NCI-H446 treated with DMSO at 0.1 percent for 48 hours (cell line): ENCODE results near the gene ZRANB2.

Experiments used
- DNase-seq: peaks from one replicate; lab custom pipeline; 2025; lab: John Stamatoyannopoulos, UW

ZRANB2 gene

DNA sequence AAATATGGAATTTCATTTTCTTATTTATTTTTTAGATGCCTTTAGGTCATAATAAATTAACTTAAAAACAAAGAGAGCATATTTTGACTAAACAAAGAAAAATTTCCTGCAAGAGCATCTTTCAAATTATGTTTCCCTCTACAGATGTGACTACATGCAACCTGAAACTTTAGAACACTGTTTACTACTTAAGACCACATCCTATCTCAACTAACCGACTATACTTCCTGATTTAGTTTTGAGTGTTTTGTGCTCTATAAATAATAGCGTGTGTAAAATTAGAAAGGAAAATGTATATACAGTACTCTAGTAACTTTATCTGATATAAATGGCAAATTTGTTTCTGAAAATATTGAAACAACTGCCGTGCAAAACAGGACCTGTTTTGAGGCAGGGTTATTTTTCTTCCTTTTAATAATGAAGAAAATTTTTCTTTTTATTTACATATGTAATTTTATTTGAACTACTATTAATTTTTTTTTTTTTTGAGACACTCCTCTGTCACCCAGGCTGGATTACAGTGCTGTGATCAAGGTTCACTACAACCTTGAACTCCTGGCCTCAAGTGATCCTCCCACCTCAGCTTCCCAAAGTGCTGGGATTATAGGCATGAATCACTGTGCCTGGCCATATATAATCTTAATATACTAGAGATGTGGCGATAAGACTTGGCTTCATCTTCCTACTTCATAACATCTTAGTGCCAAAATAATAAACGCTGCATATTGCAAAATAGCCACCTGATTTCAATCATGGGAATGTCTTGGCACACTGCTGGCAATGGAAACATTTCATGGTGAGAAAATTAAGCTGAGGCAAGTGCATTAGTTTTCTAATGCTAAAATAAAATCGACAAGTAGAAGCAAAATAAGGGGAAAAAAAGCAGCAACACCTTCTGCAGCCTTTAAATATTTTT is 12.3 kb downstream of the ZRANB2 start:
- DNase-seq, result no peak

DNA sequence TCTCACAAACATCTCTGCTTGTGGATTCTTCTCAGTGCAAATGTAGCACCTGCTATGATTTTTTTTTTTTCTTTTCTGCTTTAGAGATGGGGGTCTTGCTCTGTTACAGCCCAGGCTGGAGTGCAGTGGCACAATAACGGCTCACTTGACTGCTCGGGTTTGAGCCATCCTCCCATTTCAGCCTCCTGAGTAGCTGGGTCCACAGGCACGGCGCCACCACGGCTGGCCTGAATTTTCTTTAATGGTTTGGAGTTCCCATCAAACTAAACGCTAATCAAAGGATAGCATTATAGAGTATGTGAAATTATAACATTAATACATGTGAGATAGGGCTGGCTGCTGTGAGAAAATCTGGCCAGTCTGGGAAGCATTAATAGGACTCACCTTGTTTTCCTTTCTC is 26.0 kb downstream of the ZRANB2 start:
- no peak for DNase-seq

DNA sequence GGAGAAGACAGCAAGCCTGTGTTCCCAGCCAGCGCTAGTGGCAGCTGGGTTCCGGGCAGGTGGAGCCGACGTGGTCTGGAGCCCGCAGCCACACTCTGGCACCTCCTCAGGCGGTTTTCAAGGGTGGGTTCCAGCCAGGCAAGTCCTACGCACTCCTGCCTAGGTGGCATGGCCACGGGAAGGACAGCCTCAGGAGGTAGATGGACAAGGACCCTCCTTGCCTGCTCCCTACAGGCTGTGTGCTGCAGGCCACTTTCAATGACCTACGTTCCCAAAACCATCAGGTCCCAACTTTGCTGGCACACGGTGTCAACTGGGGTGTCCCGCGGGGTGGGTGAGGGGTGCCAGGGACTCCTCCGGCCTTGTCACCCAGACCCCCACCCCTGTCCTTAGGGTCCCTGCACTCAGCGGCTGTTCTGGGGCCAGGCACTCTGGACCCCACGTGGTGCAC is 26.5 kb downstream of the ZRANB2 start:
- DNase-seq, result no peak

DNA sequence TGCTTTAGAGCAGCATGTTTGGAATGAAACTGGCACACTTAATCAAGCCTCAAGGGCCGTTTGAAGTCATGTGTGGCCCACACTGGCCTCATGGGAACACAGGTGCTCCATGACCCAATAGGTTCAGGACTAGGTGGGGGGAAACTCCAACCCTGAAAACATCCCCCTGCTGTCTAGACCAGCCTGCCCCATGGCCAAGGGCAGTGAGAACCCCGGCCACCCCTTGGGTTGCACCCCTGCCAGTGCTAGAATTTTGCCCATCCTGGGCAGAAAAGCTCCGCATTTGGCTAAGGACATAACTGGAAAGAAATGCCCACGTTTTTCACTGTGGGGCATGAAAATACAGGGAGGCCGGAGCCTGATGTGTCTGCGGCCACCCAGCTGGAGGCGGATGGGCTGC is 27.1 kb downstream of the ZRANB2 start:
- DNase-seq, result no peak

DNA sequence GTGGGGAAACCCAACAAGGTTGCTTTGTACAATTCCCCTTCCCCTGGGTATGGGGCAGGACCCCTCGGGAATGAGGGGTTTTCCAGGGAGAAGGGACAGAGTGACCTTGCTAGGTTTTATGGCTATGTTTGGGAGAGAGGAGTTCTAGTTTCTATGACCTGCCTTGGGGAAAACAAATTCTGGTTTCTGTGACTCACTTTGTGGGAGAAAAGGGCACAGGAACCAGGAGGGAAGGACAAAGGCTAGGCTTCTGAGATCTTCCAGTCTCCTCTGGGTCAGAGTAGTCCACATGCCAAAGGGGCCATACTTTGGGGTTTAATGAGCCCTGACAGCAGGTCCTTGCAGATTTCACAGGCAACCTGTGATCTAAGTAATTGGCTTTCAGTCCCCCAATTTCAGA is 27.7 kb downstream of the ZRANB2 start:
- no peak for DNase-seq

DNA sequence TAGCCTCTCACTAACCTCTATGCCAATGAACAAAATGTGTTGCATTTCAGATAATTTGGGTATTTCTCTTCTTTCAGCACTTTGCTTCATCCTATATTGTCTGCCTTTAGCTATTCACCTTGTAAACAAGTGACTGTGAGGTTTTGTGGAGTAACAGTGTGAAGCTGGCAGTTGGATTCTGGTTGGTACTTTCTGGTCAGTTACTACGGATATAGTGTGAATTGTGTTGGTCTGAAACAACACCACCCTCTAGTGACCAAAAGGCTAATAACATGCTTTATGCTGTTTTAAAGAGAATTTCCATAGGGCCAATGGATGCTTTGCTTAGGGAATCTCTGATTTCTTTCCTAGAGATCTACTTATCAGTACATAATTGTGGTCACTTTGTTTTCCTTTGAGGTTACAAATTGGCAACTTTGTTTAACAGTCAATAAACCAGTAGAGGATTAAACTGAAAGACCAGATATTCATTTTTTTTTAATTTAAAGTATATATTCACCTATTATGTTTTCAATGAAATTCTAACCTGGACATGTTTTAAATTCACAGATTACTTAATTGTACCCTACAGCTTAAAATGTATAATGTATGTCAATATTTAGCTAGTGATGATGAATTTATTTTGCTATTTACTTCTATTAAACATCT is 30.8 kb downstream of the ZRANB2 start:
- DNase-seq, result peak; percentile 36

DNA sequence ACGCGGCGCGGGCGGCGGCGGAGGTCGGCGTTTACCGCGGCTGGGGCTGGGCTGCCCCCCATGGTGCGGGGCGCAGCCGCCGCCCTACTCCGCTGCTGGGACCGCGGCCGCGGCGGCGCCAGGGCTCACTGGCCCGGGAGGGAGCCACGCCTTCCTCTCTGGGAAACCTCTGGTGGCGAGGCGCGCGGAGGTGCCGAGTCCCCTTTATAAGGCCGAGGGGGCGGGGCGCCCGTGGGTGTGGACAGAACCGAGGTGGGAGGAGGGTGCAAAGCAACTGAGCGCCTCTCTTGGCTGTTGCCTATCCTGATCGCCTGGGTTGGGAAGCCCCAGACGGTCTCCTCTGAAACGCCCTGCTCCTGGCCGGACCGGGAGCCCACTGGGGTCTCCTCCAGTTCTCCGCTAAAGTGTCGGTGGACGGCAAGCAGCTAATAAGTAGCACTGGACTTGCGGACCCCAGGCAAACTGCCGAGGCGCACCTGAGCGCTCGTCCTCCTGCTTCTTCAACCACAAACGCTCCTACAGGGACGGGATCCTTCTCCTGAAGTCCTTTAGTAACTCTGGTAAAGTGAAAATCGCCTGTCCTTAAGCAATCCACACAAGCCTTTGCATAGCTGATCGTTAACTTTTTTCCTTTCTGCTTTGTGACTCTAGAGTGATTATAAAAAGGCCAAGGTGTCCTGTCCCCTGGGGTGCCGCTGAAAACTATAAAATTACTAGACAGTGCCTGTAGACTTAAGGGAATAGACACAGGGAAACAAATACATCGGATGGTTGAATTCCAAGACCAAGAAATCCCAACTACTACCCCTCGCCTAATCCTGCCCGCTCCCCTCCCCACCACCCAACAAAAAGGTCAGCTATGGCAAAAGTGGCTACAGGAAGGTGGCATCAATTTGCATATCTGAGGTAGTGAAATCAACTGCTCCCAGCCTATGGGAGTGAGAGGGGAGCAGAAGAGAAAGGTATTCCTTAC is 32.9 kb downstream of the ZRANB2 start, which contains the start of gene PTGER3:
Gene PTGER3 (minus strand): TSS at position 182 of the 973 bp plus-strand sequence. CDS start 239 bp downstream, outside the sequence.
- no peak for DNase-seq

DNA sequence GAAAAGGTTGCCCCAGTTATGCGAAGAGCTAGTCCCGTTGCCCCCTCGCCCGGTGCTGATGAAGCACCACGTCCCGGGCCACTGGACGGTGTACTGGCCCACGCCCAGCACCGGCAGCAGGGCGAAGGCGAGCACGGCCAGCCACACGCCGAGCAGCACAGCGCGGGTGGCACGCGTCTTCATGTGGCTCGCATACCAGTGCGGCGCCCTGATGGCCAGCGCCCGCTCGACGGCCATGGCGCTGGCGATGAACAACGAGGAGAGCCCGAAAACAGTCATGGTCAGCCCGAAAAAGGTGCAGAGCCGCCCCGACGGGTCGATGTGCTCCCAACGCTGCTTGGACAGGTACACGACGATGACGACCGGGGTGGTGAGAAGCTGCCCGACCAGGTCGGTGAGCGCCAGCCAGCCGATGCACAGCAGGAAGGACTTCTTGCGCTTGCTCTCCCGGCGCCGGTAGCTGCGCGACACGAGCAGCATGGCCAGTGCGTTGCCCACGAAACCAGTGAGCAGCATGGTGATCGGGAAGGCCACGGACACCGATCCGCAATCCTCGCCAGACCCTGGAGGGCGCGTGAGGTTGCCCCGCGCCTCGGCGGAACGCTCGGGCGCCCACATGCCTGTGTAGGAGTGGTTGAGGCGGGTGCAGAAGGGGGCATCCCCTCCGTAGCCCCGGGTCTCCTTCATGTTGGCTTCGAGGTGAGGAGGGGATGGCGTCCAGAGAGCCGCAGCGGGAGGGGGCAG is 33.8 kb downstream of the ZRANB2 start:
- no peak for DNase-seq

DNA sequence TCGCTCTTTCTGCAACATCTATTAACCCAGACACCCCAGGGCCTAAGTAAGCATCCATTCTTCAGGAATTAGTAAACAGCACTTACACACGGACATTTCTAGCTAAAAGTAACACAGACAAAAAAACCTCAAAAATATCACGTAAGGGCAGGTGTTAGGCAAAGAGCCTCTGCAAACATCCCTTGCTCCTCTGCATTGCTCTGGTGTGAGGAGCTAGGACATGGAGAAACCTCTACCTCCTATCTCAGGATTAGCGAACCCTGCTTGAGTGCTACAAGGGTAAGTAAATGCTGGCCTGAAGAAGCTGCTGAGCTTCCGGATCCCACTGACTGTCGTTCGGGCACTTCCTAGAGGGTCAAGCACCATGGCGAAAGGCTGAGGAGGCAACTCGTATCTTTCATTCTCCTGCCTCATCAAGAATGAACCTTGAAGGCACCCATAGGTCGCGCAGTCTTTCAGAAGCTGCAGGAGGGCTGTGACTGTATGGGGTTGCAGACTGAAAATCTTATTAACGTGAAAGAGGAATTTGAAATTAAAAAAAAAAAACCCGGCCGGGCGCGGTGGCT is 35.3 kb downstream of the ZRANB2 start:
- no peak for DNase-seq

DNA sequence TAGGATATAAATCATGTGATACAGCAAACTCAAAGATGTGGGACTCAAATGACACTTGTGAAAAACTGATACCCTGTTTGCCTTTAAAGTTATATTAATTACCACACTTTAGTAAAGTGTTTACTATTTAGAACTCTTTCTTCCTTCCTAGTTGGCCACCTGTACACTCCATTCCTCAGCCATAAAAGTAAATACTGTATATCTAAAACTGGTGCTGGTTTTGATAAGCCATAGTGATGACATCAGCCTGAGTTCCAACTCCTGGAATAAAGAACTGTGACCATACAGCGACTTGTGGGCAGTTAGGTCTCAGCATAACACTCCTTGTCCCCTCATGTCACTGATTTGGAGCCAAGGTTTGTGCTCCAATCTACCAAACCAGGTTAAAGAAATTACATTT is 36.0 kb downstream of the ZRANB2 start:
- no peak for DNase-seq

DNA sequence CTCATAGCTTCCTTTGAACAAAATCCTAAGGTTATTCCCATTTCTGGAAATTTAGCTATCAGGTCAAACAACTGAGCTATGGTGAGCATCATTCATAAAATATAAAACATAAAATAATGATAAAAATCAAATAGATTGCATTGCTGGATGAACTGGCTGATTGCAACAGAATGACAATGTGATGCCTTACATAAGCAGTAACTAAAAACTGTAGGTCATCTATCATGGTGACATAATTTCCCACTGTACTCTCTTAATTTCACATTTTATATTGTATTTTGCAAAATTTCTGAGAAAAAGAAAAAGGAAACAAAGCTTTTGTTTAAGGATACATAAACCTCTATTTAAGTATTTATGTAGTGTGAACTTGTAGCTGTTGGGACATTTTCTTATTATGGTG is 37.8 kb downstream of the ZRANB2 start:
- DNase-seq, result no peak

DNA sequence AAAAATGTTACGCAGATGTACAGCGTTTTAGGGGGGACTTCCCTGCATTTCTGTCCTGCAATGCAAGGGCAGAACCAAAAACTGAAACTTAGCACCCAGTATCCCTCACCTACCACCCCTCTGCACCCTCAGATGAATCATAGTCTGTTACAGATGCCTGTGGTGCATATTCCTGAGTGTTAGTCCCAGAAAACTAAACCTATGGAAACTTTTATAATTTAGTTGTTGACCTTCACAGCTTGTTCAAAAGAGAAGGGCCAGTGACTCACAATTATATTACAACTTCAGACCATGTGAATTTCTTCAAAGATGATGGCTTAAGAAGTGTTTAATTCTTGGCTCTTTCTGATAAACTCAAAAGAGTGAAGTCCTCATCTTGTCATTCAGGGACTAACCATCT is 39.0 kb downstream of the ZRANB2 start:
- DNase-seq, result no peak

DNA sequence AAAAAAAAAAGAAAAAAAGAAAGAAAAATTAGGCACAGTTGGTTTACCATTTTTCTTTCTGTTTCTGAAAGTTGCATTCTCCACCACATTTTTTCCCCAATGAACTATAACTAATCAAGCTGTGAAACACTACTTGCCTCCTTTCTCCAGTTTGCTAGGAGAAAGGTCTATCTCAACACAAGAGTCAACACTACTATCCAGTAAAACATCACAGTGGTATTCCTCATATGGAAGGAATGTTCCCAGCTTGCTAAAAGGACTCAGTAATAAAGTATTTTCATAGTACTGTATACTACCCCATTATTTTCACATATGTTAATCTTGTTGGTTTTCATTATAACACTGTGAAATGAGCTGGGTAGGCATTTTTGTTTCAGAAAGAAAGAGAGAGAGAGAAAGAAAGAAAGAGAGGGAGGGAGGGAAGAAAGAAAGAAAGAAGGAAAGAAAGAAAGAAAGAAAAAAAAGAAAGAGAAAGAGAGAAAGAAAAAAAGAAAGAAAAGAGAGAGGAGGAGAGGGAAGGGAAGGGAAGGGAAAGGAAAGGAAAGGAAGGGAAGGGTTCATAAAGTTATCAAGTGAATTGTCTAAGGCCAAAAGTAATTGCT is 41.1 kb downstream of the ZRANB2 start:
- no peak for DNase-seq

DNA sequence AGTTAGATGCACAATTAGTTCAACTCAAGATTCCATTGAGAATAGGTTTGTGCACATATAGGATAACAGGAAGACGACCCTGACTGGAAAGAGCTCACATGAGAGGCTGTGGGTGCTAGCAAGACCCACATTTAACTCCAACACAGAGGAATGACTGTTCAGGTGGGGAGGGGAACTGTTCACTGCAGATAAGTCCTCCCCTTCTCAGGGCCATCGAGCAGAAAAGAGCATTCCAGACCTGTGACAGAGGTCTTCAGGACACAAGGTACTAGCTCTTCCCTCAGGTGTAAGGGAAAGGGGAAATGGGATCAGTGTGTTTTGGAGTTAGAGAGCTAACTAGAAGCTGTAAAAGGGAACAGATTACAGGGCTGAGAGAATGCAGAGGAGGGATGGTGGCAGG is 41.9 kb downstream of the ZRANB2 start:
- DNase-seq, result no peak

DNA sequence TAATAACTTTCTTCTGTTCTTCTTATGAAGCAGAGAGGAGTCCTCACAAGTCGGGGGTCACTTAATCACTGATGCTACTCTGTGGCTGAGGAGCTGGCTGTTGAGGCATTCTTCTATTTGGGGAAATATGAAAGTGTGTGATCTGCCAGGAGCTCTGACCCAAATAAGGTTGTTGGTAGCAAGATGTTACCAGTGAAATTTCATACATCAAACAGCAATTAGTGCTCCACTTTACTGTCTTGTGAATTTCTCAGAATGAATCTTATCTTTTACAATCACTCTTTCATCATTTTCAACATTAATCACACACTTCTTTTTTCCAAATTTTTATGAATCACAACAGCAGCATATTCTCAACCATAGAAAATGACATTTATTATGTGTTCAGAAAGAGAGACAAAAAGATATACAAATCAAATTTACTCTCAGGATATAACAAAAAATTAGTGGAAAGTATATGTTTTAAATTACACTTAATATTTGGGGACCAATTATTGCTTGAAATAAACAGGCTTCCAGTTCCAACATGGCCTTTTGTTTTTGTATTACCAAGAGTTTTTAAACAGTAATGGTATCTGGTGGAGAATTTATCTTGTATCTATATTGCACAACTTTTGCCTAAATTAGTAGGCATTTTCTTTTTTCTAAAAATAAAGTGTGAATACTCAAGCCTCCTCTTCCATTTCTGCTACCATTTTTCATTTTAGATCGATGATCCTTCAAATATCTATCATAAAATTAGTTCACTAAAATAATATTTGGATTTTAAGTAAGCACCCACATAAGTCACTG is 42.8 kb downstream of the ZRANB2 start:
- DNase-seq, result no peak

DNA sequence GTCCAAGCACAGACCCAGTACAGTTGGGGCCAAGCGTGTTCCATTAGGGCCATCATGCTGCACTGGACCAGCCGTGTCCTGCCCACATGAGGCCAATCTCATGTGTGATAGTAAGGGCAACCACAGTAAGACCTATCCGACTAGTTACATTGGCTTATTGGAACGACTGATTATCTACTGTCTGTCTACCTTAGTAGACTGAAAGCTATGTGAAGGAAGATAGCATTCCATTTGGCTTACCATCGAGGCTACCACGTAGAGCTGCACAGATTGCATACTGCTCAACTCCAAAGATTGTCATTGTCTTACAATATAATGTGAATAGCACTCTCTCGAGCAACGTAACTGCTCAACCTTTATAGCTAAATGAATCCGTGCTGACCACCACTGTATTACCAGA is 43.8 kb downstream of the ZRANB2 start:
- no peak for DNase-seq

DNA sequence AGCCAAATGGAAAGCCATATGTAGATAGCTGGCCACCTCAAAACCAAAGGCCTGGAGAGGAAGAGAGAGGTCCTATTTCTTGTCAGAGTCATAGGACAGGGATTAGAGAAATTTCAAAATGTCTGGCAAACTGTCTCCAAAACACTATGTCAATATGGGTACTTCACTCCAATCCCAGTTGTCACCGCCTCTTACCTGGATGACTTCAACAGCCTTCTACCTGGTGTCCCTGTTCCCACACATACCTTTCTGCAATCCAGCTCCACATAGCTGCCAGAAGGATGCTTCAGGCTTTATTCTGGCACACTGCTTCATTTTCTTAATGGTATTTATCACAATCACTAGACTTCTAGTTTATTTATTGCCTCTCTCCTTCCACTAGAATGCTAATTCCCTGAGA is 47.7 kb downstream of the ZRANB2 start:
- DNase-seq, result no peak

DNA sequence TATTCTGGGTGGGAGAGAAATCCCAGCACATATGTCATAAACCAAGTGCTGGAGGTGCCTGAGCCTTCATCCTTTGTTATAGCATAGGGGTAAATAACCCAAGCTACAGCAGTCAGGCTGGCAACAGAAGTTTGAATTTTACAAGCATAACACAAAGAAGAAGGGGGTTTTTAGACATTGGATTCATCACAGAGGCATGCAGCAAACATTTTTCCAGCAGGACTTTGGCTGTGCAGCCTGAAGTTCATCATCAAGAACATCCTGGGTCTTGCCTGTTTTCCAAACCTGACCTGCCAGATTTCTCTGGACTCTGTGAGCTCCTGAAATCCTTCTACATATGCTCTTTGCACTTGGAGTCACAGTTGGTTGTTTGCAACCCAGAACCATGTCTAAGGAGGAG is 49.4 kb downstream of the ZRANB2 start:
- DNase-seq, result no peak

DNA sequence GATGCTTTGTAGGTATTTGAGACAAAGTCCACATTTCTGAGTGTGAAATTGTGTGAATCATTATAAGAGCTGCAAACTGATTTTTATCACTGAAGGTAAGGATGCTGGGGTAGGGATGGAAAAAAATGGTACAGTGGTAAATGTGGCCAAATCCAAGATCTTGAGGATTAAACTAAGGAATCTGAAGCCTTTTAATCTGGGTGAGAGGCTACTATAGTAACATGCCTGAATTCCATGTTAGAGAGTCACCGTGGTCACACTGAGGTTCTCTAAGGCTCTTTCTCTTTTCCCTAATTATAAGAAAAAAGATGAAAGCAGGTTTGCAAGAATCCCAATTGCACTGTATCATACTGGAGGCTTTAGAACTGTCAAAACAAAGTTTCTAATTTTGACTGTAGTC is 50.8 kb downstream of the ZRANB2 start:
- no peak for DNase-seq

DNA sequence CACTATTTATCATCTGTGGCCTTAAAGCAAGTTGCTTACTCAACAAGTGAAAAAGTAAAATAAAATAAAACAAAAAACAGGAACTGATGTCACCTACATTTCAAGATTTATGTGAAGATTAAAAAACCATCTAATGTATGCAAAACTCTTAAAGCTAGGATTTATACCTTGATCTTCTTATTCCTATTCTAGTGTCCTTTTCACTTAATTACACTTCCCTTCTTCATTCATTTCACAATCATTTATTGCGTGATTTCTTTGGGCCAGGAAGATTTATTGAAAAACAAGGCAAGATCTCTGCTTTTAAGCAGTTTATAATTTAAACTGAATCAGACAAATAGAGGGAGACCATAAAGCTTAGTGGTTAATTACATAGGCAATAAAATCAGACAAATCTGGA is 51.9 kb downstream of the ZRANB2 start:
- DNase-seq, result no peak
